Caco-2 (cell line): ENCODE measurements around the gene DNAJB12. TPM values are rescaled to one million over a fixed set of nuclear protein-coding genes. Genes with fewer than 3 reads are reported as not detected.

Source experiments
- BruUV-seq: library from RNA; stranded (reverse); fragments of 400-500 nt; replicated peaks from 2 replicates; lab custom pipeline; 2021; lab: Mats Ljungman, UMichigan
- CTCF ChIA-PET: fragments of 300-600 bp; sonication (Branson Sonifier 250); formaldehyde crosslinking; loops from one replicate; lab custom pipeline; 2022; ENCODE audit warnings: antibody characterized with exemption; lab: Charles Lee
- POLR2A ChIA-PET: fragments of 300-600 bp; sonication (Branson Sonifier 250); formaldehyde crosslinking; loops from one replicate; lab custom pipeline; 2022; ENCODE audit warnings: antibody characterized with exemption; lab: Charles Lee
- DNase-seq, 2 experiments: peaks; one replicate each; pipeline versions ENCODE4 v3.0.0 to v3.0.0-alpha.2; 2020 to 2022
- H3K27me3 ChIP-seq: replicated peaks from 2 replicates; pipeline ENCODE4 v1.6.0; 2011; ENCODE audit warnings: low read length; ENCODE audit not compliant: control insufficient read depth, insufficient read depth
- H3K36me3 ChIP-seq: 2 replicates; pipeline ENCODE4 v1.5.1; 2011; ENCODE audit warnings: low read length; ENCODE audit not compliant: control insufficient read depth, insufficient read depth
- H3K4me1 ChIP-seq: fragments of 250-450 bp; sonication (Bioruptor Pico); 2 replicates; pipeline ENCODE4 v1.5.1; 2020; ENCODE audit warnings: mild to moderate bottlenecking
- H3K4me3 ChIP-seq: 2 replicates; pipeline ENCODE4 v1.5.1; 2011; ENCODE audit warnings: low read depth, mild to moderate bottlenecking, control low read depth, low read length
- H3K9me3 ChIP-seq: fragments of 250-450 bp; sonication (Bioruptor Pico); 2 replicates; pipeline ENCODE4 v1.5.1; 2020; ENCODE audit warnings: mild to moderate bottlenecking, moderate library complexity
- H3K27ac Mint-ChIP-seq: one replicate; pipeline ENCODE4 v1.8.0; 2022; ENCODE audit warnings: mixed read lengths; ENCODE audit not compliant: unreplicated experiment
- H3K27me3 Mint-ChIP-seq: one replicate; pipeline ENCODE4 v1.8.0; 2022; ENCODE audit warnings: mixed read lengths; ENCODE audit not compliant: insufficient read depth, unreplicated experiment
- H3K36me3 Mint-ChIP-seq: one replicate; pipeline ENCODE4 v1.8.0; 2022; ENCODE audit warnings: mild to moderate bottlenecking, mixed read lengths; ENCODE audit not compliant: insufficient read depth, unreplicated experiment
- H3K4me1 Mint-ChIP-seq: one replicate; pipeline ENCODE4 v1.8.0; 2022; ENCODE audit warnings: low read depth, mixed read lengths; ENCODE audit not compliant: unreplicated experiment
- H3K4me3 Mint-ChIP-seq: one replicate; pipeline ENCODE4 v1.8.0; 2022; ENCODE audit warnings: mild to moderate bottlenecking, moderate library complexity, mixed read lengths; ENCODE audit not compliant: unreplicated experiment
- H3K9me3 Mint-ChIP-seq: one replicate; pipeline ENCODE4 v1.8.0; 2022; ENCODE audit warnings: mixed read lengths; ENCODE audit not compliant: unreplicated experiment
- CTCF ChIP-seq, 2 experiments: fragments of 200-600 bp in 1 of 2; IDR thresholded peaks; 1 replicate in 1 of 2; 2 replicates in 1 of 2; pipeline versions ENCODE4 v1.5.1 to v1.8.0; 2011 to 2022; ENCODE audit warnings: antibody characterized with exemption in 1 of 2, control low read depth in 1 of 2, inconsistent platforms in 1 of 2, low read depth in 1 of 2, low read length in 1 of 2, mild to moderate bottlenecking in 1 of 2, moderate library complexity in 1 of 2; ENCODE audit not compliant: insufficient read depth in 1 of 2, severe bottlenecking in 1 of 2, unreplicated experiment in 1 of 2
- intact Hi-C: fragments of 100-400 bp; cut with micrococcal nuclease; formaldehyde crosslinking; loops from one replicate; pipeline ENCODE4 v1.10.0; 2022; ENCODE audit not compliant: unreplicated experiment
- total RNA-seq: library from RNA; stranded (reverse); gene quantifications from 2 replicates; pipeline ENCODE4 v1.2.3, GENCODE V29; 2022

The DNAJB12 gene
- total RNA-seq, 1 experiment from 2014 or later: 56.0 TPM

DNA sequence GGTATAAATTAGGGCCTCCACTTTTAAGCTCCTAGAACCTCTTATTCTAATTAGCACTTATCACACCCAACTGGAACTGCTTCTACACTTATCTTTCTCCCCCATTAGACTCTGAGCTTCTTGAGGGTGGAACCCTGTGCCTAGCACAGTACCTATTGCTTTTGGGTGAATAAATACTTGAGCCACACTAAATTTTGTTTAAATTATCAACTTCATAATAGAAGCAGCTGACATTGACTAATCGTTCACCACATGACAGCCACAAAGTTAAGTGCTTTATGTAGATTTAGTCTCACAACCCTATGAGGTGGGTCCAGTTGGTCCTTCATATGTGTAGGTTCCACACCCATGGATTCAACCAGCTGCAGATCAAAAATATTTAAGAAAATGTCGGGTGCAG lies 36.0 kb upstream of the DNAJB12 start:
- intact Hi-C loops: no loop called here
- no peak for DNase-seq
- Histone ChIP-seq H3K9me3 (no peaks in the 10 kb centered on the region), H3K4me3 (no peak overlapping the region), H3K36me3 (no peaks in the 10 kb centered on the region), H3K4me1 (no peaks in the 10 kb centered on the region), H3K27me3 (no peaks in the 10 kb centered on the region)
- no peaks in the 10 kb centered on the region for H3K4me1 Mint-ChIP-seq
- H3K27ac Mint-ChIP-seq: no peak overlapping the region
- H3K36me3 Mint-ChIP-seq: no peaks in the 10 kb centered on the region
- CTCF ChIA-PET: interaction anchor here (0.6 kb wide), 1 partner anchor 66 kb away, joined by 7 read pairs; no protein-coding TSS in a partner anchor
- H3K9me3 Mint-ChIP-seq: no peaks in the 10 kb centered on the region
- no peak overlapping the region for H3K4me3 Mint-ChIP-seq
- no peaks in the 10 kb centered on the region for H3K27me3 Mint-ChIP-seq
- POLR2A ChIA-PET: no interaction called here
- no peak for TF ChIP-seq CTCF (IDR thresholded peaks at IDR 0.05; ENCODE audit: insufficient read depth in 1 of 2, low read depth in 1 of 2, low read length in 1 of 2, severe bottlenecking in 1 of 2, unreplicated experiment in 1 of 2)
- BruUV-seq: no TSS peak

- ChIA-PET POLR2A (no interaction called here), CTCF (no interaction called here)
- no peaks in the 10 kb centered on the region for H3K36me3 ChIP-seq
- Mint-ChIP-seq H3K27ac (no peak overlapping the region), H3K27me3 (no peaks in the 10 kb centered on the region), H3K4me3 (no peak overlapping the region), H3K4me1 (no peaks in the 10 kb centered on the region), H3K36me3 (no peaks in the 10 kb centered on the region), H3K9me3 (no peaks in the 10 kb centered on the region)
- DNase-seq: no peak
- H3K4me3 ChIP-seq: no peak overlapping the region
- H3K27me3 ChIP-seq: no peaks in the 10 kb centered on the region
- no peaks in the 10 kb centered on the region for H3K9me3 ChIP-seq
- BruUV-seq: no TSS peak
- no peaks in the 10 kb centered on the region for H3K4me1 ChIP-seq
- intact Hi-C loops: no loop called here
- TF ChIP-seq CTCF (IDR thresholded peaks at IDR 0.05; ENCODE audit: insufficient read depth in 1 of 2, low read depth in 1 of 2, low read length in 1 of 2, severe bottlenecking in 1 of 2, unreplicated experiment in 1 of 2): no peak
Observed at GRCh38 chr10:72389716-72390115, 35.0 kb upstream of the DNAJB12 start.

GRCh38 chr10:72389014-72389413 lies 34.3 kb upstream of the DNAJB12 start:
- Mint-ChIP-seq H3K27me3 (no peaks in the 10 kb centered on the region), H3K4me3 (no peak overlapping the region), H3K36me3 (no peaks in the 10 kb centered on the region), H3K27ac (no peak overlapping the region), H3K9me3 (no peaks in the 10 kb centered on the region), H3K4me1 (no peaks in the 10 kb centered on the region)
- no peak overlapping the region for H3K4me3 ChIP-seq
- no peak for TF ChIP-seq CTCF (IDR thresholded peaks at IDR 0.05; ENCODE audit: insufficient read depth in 1 of 2, low read depth in 1 of 2, low read length in 1 of 2, severe bottlenecking in 1 of 2, unreplicated experiment in 1 of 2)
- H3K4me1 ChIP-seq: no peaks in the 10 kb centered on the region
- no peaks in the 10 kb centered on the region for H3K27me3 ChIP-seq
- no peaks in the 10 kb centered on the region for H3K36me3 ChIP-seq
- CTCF ChIA-PET: no interaction called here
- BruUV-seq: no TSS peak
- no peaks in the 10 kb centered on the region for H3K9me3 ChIP-seq
- intact Hi-C loops: no loop called here
- no peak for DNase-seq
- POLR2A ChIA-PET: no interaction called here
